ENCODE measurements around the gene SDCCAG8. TPM values are rescaled to one million over a fixed set of nuclear protein-coding genes. Genes with fewer than 3 reads are reported as not detected.

Gene SDCCAG8
- total and polyA plus RNA-seq, 2 experiments from 2014 or later, result 28.0 to 66.7 TPM

GRCh38 chr1:243264717-243265116 is 8.9 kb downstream of the SDCCAG8 start (continued):
- no peak for TF ChIP-seq NANOG (IDR thresholded peaks at IDR 0.05; ENCODE audit: borderline replicate concordance)

- H3K36me3 ChIP-seq (ENCODE audit: insufficient read depth), result no peaks in the 10 kb centered on the region
- no peak overlapping the region for H3K4me3 ChIP-seq
- H3K4me1 Mint-ChIP-seq, result peaks cover 20% of the 10 kb centered on the region
- no peak overlapping the region for H3K27ac Mint-ChIP-seq
- no peaks in the 10 kb centered on the region; the same call in 2 of the 3 replicates for H3K9me3 Mint-ChIP-seq
- H3K4me2 ChIP-seq, result no peak overlapping the region
- H3K79me2 ChIP-seq (replicated peaks; ENCODE audit: insufficient read depth), result no peaks in the 10 kb centered on the region
- no peak overlapping the region for H2AFZ ChIP-seq
- DNase-seq (ENCODE audit: low spot score), result no peak
- no peaks in the 10 kb centered on the region for H3K27me3 ChIP-seq (ENCODE audit: insufficient read depth)
- no peak overlapping the region for H3K27ac ChIP-seq (ENCODE audit: low read depth)
- no peak overlapping the region for H3K4me3 Mint-ChIP-seq
- no peaks in the 10 kb centered on the region; the same call in 1 of the 2 replicates for H3F3A ChIP-seq (replicated peaks; ENCODE audit: low read depth)
- H3K9me2 ChIP-seq (ENCODE audit: insufficient read depth), result no peaks in the 10 kb centered on the region
- H3K36me3 Mint-ChIP-seq (ENCODE audit: low read depth), result no peaks in the 10 kb centered on the region; the same call in 2 of the 3 replicates
- TF ChIP-seq ETS1 (IDR thresholded peaks at IDR 0.05) (no peak), ZNF462 (CRISPR knock-in tag; IDR thresholded peaks at IDR 0.05) (no peak)
- H3K4me1 ChIP-seq (ENCODE audit: insufficient read depth), result peaks cover 10% of the 10 kb centered on the region; the same call in 1 of the 2 replicates
- no peaks in the 10 kb centered on the region for H3K27me3 Mint-ChIP-seq (ENCODE audit: insufficient read depth, low read depth, poor library complexity)
- no peak for ATAC-seq
- no peaks in the 10 kb centered on the region for H4K20me1 ChIP-seq (replicated peaks; ENCODE audit: insufficient read depth)
These were observed 10.4 kb downstream of the SDCCAG8 start for GRCh38 chr1:243266231-243266630.

All from GM23338 (cell line).